HG03442 (cell line): ENCODE results near the gene FAM98B.

Experiments used
- ATAC-seq: cut with Tn5 transposase; IDR thresholded peaks from one replicate; pipeline ENCODE4 v1.9.1; 2021; ENCODE audit warnings: mild to moderate bottlenecking, moderate library complexity; ENCODE audit not compliant: unreplicated experiment

The FAM98B gene

GRCh38 chr15:38504680-38505467 lies 50.9 kb downstream of the FAM98B start:
- ATAC-seq: no peak

- no peak for ATAC-seq
These were observed 53.1 kb downstream of the FAM98B start for GRCh38 chr15:38506997-38507396.

GRCh38 chr15:38507570-38507969 lies 53.6 kb downstream of the FAM98B start:
- no peak for ATAC-seq

GRCh38 chr15:38508647-38509046 lies 54.7 kb downstream of the FAM98B start:
- ATAC-seq: peak; percentile 49

- no peak for ATAC-seq
These were observed 55.2 kb downstream of the FAM98B start for GRCh38 chr15:38509152-38509551.

GRCh38 chr15:38512901-38513300 lies 59.0 kb downstream of the FAM98B start:
- ATAC-seq: no peak

GRCh38 chr15:38514601-38515000 lies 60.7 kb downstream of the FAM98B start:
- peak; percentile 71 for ATAC-seq

GRCh38 chr15:38516626-38517025 lies 62.7 kb downstream of the FAM98B start:
- ATAC-seq: no peak

GRCh38 chr15:38517312-38517975 lies 63.5 kb downstream of the FAM98B start:
- ATAC-seq: no peak

- no peak for ATAC-seq
These were observed 64.2 kb downstream of the FAM98B start for GRCh38 chr15:38518084-38518483.

- ATAC-seq: no peak
These were observed 66.1 kb downstream of the FAM98B start for GRCh38 chr15:38520035-38520434.

GRCh38 chr15:38521316-38521715 lies 67.4 kb downstream of the FAM98B start:
- ATAC-seq: no peak

GRCh38 chr15:38522922-38523321 lies 69.0 kb downstream of the FAM98B start:
- ATAC-seq: peak; percentile 64

GRCh38 chr15:38524156-38524555 lies 70.2 kb downstream of the FAM98B start:
- ATAC-seq: no peak

- no peak for ATAC-seq
These were observed 71.6 kb downstream of the FAM98B start for GRCh38 chr15:38525489-38525888.

- no peak for ATAC-seq
These were observed 72.2 kb downstream of the FAM98B start for GRCh38 chr15:38526158-38526557.

GRCh38 chr15:38528294-38528693 lies 74.4 kb downstream of the FAM98B start:
- no peak for ATAC-seq

- ATAC-seq: peak; percentile 80
These were observed 76.2 kb downstream of the FAM98B start for GRCh38 chr15:38530113-38530512.

- no peak for ATAC-seq
These were observed 77.6 kb downstream of the FAM98B start for GRCh38 chr15:38531509-38531908.

- ATAC-seq: no peak
These were observed 78.8 kb downstream of the FAM98B start for GRCh38 chr15:38532728-38533127.

GRCh38 chr15:38533416-38533915 lies 79.5 kb downstream of the FAM98B start:
- no peak for ATAC-seq

- ATAC-seq: no peak
These were observed 80.0 kb downstream of the FAM98B start for GRCh38 chr15:38533926-38534325.
